Measurements from ENCODE around the gene APBA1. TPM values are rescaled to one million over a fixed set of nuclear protein-coding genes. Genes with fewer than 3 reads are reported as not detected.

The APBA1 gene
- polyA plus RNA-seq, 1 donor (not counting 4 experiments of a cell fraction or from before 2014, with no cell fraction given), result 0.66 TPM

- FAIRE-seq (no peak), DNase-seq (ENCODE audit: low read depth, low spot score) (no peak)
- Histone ChIP-seq H3K9me3 (ENCODE audit: control insufficient read depth, low read depth, low read length) (no peaks in the 10 kb centered on the region), H3K36me3 (ENCODE audit: control insufficient read depth in 2 of 2, extremely low read depth in 1 of 2, insufficient read depth in 2 of 2, low read length in 2 of 2) (no peaks in the 10 kb centered on the region), H3K27me3 (ENCODE audit: control insufficient read depth, extremely low read depth, insufficient read depth, low read length) (no peaks in the 10 kb centered on the region), H3K79me2 (ENCODE audit: control insufficient read depth, insufficient read depth, low read length) (no peaks in the 10 kb centered on the region), H2AFZ (ENCODE audit: control insufficient read depth, low read length) (no peak overlapping the region), H3K4me1 (ENCODE audit: control insufficient read depth, extremely low read depth, insufficient read depth, low read length) (no peaks in the 10 kb centered on the region), H3K4me2 (ENCODE audit: control insufficient read depth, extremely low read depth, insufficient read depth, low read depth, low read length) (no peak overlapping the region), H3K9me1 (ENCODE audit: control insufficient read depth, extremely low read depth, insufficient read depth, low read length) (no peaks in the 10 kb centered on the region), H4K20me1 (ENCODE audit: control insufficient read depth, extremely low read depth, insufficient read depth, low read length) (no peaks in the 10 kb centered on the region), H3K9ac (ENCODE audit: control insufficient read depth, extremely low read depth, insufficient read depth, low read length) (no peak overlapping the region), H3K27ac (ENCODE audit: control insufficient read depth, insufficient read depth, low read length) (no peak overlapping the region), H3K4me3 (ENCODE audit: control insufficient read depth in 2 of 3, extremely low read depth in 1 of 3, insufficient read depth in 2 of 3, low read depth in 1 of 3, low read length in 3 of 3) (no peak overlapping the region)
- dilution Hi-C loops (cut with MboI; ENCODE audit: extremely low pct_ligation_motif_present, low sequenced_read_pairs), result no loop called here
- no peak for TF ChIP-seq CTCF (optimal IDR thresholded peaks at IDR 0.05 in 1 of 3, IDR thresholded peaks at IDR 0.05 in 1 of 3, conservative IDR thresholded peaks at IDR 0.05 in 1 of 3; ENCODE audit: extremely low read depth in 1 of 3, insufficient read depth in 2 of 3, low read length in 3 of 3)
Measured at GRCh38 chr9:69657269-69657668, 14.9 kb downstream of the APBA1 start.

GRCh38 chr9:69655065-69655464 lies 17.1 kb downstream of the APBA1 start:
- FAIRE-seq, result no peak
- dilution Hi-C loops (cut with MboI; ENCODE audit: extremely low pct_ligation_motif_present, low sequenced_read_pairs), result no loop called here

More at GRCh38 chr9:69655065-69655464, 17.1 kb downstream of the APBA1 start:
- no peaks in the 10 kb centered on the region for H3K36me3 ChIP-seq (ENCODE audit: control insufficient read depth in 2 of 2, extremely low read depth in 1 of 2, insufficient read depth in 2 of 2, low read length in 2 of 2)
- no peak overlapping the region for H3K27ac ChIP-seq (ENCODE audit: control insufficient read depth, insufficient read depth, low read length)
- no peaks in the 10 kb centered on the region for H3K4me1 ChIP-seq (ENCODE audit: control insufficient read depth, extremely low read depth, insufficient read depth, low read length)
- H3K27me3 ChIP-seq (ENCODE audit: control insufficient read depth, extremely low read depth, insufficient read depth, low read length), result no peaks in the 10 kb centered on the region
- no peaks in the 10 kb centered on the region for H3K9me3 ChIP-seq (ENCODE audit: control insufficient read depth, low read depth, low read length)
- no peak for DNase-seq (ENCODE audit: low read depth, low spot score)
- H4K20me1 ChIP-seq (ENCODE audit: control insufficient read depth, extremely low read depth, insufficient read depth, low read length), result no peaks in the 10 kb centered on the region
- no peak overlapping the region for H3K9ac ChIP-seq (ENCODE audit: control insufficient read depth, extremely low read depth, insufficient read depth, low read length)
- no peaks in the 10 kb centered on the region for H3K79me2 ChIP-seq (ENCODE audit: control insufficient read depth, insufficient read depth, low read length)
- H3K9me1 ChIP-seq (ENCODE audit: control insufficient read depth, extremely low read depth, insufficient read depth, low read length), result no peaks in the 10 kb centered on the region
- H2AFZ ChIP-seq (ENCODE audit: control insufficient read depth, low read length), result no peak overlapping the region
- no peak overlapping the region for H3K4me3 ChIP-seq (ENCODE audit: control insufficient read depth in 2 of 3, extremely low read depth in 1 of 3, insufficient read depth in 2 of 3, low read depth in 1 of 3, low read length in 3 of 3)
- no peak for TF ChIP-seq CTCF (optimal IDR thresholded peaks at IDR 0.05 in 1 of 3, IDR thresholded peaks at IDR 0.05 in 1 of 3, conservative IDR thresholded peaks at IDR 0.05 in 1 of 3; ENCODE audit: extremely low read depth in 1 of 3, insufficient read depth in 2 of 3, low read length in 3 of 3)
- TF ChIP-seq EZH2 (IDR thresholded peaks at IDR 0.05; ENCODE audit: low read length), result no peak
- H3K4me2 ChIP-seq (ENCODE audit: control insufficient read depth, extremely low read depth, insufficient read depth, low read depth, low read length), result no peak overlapping the region

All from keratinocyte (primary cell).